Ovary (tissue), 3 donors: ENCODE results near the gene CELF3.

Source experiments
- EP300 ChIP-seq: sonication (generic); formaldehyde crosslinking; IDR thresholded peaks from one replicate; pipeline ENCODE4 v1.6.1; 2017; ENCODE audit warnings: antibody characterized with exemption
- POLR2A ChIP-seq: fragments of 450-650 bp; IDR thresholded peaks from one replicate; pipeline ENCODE4 v1.6.1; 2017; ENCODE audit warnings: antibody characterized with exemption, mild to moderate bottlenecking, moderate library complexity
- TF ChIP-seq, protein P1 (sequence below), 3 donors: fragments of 450-650 bp in 2 of 3; fragments of 200-600 bp in 1 of 3; IDR thresholded peaks; one replicate each; pipeline versions ENCODE4 v1.5.1 to v1.8.0; 2016 to 2022; ENCODE audit warnings: antibody characterized with exemption in 3 of 3, mild to moderate bottlenecking in 1 of 3
- donor health status: DM: no; HTN: no; CAD: no.

DNA sequence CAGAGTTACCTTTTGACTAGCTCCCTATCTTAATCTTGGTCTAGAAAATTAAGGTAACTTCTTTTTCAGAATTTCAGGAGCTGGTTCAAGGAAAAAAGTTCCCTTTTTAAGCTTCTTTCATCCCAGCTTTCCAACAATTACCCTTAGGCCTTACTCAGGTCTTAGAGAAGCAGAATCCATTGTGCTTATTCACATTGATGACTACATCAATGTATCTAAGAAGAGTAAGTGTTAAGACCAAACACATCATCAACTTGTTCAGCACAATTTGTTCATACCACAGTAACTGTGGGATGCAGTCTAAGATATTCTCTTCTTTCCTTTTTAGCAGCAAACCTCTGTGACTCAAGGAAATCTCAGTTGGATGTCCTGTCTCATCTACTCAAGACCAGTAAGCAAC is 42.6 kb upstream of the CELF3 start:
- TF ChIP-seq EP300 (no peak), POLR2A (no peak)
- TF ChIP-seq, protein P1, sequence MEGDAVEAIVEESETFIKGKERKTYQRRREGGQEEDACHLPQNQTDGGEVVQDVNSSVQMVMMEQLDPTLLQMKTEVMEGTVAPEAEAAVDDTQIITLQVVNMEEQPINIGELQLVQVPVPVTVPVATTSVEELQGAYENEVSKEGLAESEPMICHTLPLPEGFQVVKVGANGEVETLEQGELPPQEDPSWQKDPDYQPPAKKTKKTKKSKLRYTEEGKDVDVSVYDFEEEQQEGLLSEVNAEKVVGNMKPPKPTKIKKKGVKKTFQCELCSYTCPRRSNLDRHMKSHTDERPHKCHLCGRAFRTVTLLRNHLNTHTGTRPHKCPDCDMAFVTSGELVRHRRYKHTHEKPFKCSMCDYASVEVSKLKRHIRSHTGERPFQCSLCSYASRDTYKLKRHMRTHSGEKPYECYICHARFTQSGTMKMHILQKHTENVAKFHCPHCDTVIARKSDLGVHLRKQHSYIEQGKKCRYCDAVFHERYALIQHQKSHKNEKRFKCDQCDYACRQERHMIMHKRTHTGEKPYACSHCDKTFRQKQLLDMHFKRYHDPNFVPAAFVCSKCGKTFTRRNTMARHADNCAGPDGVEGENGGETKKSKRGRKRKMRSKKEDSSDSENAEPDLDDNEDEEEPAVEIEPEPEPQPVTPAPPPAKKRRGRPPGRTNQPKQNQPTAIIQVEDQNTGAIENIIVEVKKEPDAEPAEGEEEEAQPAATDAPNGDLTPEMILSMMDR (IDR thresholded peaks at IDR 0.05): no peak
